HEK293T (cell line): ENCODE measurements around the gene NCKIPSD.

ENCODE experiments used
- CTCF ChIA-PET: fragments of 350-600 bp; formaldehyde crosslinking; extraction: SDS; loops from one replicate; lab custom pipeline; 2021; ENCODE audit warnings: antibody characterized with exemption, inconsistent platforms; lab: Yijun Ruan, JAX
- POLR2A ChIA-PET: fragments of 350-600 bp; formaldehyde crosslinking; extraction: SDS; loops from one replicate; lab custom pipeline; 2020; ENCODE audit warnings: antibody characterized with exemption, inconsistent platforms; lab: Yijun Ruan, JAX
- DNase-seq: peaks from one replicate; pipeline ENCODE4 v3.0.0; 2012; ENCODE audit warnings: mixed read lengths; ENCODE audit errors: extremely low spot score
- ARNT ChIP-seq: fragments of 450-650 bp; IDR thresholded peaks from 2 replicates; pipeline ENCODE4 v1.6.1; 2017; ENCODE audit warnings: mild to moderate bottlenecking
- BHLHE40 ChIP-seq: fragments of 450-650 bp; IDR thresholded peaks from 2 replicates; pipeline ENCODE4 v1.6.1; 2016; ENCODE audit warnings: mild to moderate bottlenecking, moderate library complexity, borderline replicate concordance
- CTBP1 ChIP-seq: fragments of 450-650 bp; IDR thresholded peaks from 2 replicates; pipeline ENCODE4 v1.6.1; 2016; ENCODE audit warnings: borderline replicate concordance
- ELF4 ChIP-seq: fragments of 450-650 bp; IDR thresholded peaks from 2 replicates; pipeline ENCODE4 v1.6.1; 2017; ENCODE audit warnings: antibody characterized with exemption
- FOXA1 ChIP-seq: fragments of 450-650 bp; IDR thresholded peaks from 2 replicates; pipeline ENCODE4 v1.6.1; 2016; ENCODE audit warnings: mild to moderate bottlenecking
- FOXK2 ChIP-seq: fragments of 450-650 bp; IDR thresholded peaks from 2 replicates; pipeline ENCODE4 v1.6.1; 2016; ENCODE audit warnings: mild to moderate bottlenecking
- FOXM1 ChIP-seq: fragments of 450-650 bp; IDR thresholded peaks from 2 replicates; pipeline ENCODE4 v1.6.1; 2017; ENCODE audit warnings: mild to moderate bottlenecking, borderline replicate concordance
- HDGF ChIP-seq: fragments of 450-650 bp; IDR thresholded peaks from 2 replicates; pipeline ENCODE4 v1.6.1; 2017; ENCODE audit warnings: antibody characterized with exemption, borderline replicate concordance
- L3MBTL2 ChIP-seq: fragments of 450-650 bp; conservative IDR thresholded peaks from 2 replicates; pipeline ENCODE4 v1.6.1; 2016; ENCODE audit warnings: mild to moderate bottlenecking
- LEF1 ChIP-seq: fragments of 450-650 bp; IDR thresholded peaks from 2 replicates; pipeline ENCODE4 v1.6.1; 2017; ENCODE audit warnings: mild to moderate bottlenecking, borderline replicate concordance
- NFRKB ChIP-seq: fragments of 450-650 bp; IDR thresholded peaks from 2 replicates; pipeline ENCODE4 v1.6.1; 2016; ENCODE audit warnings: mild to moderate bottlenecking, moderate library complexity
- SP1 ChIP-seq: fragments of 450-650 bp; IDR thresholded peaks from 2 replicates; pipeline ENCODE4 v1.6.1; 2017
- SUZ12 ChIP-seq: fragments of 450-650 bp; IDR thresholded peaks from 2 replicates; pipeline ENCODE4 v1.6.1; 2016; ENCODE audit warnings: mild to moderate bottlenecking
- TARDBP ChIP-seq: fragments of 450-650 bp; IDR thresholded peaks from 2 replicates; pipeline ENCODE4 v1.6.1; 2016
- ZNF384 ChIP-seq: fragments of 450-650 bp; IDR thresholded peaks from 2 replicates; pipeline ENCODE4 v1.6.1; 2016
- TF ChIP-seq, protein P1 (sequence below): fragments of 450-650 bp; IDR thresholded peaks from 2 replicates; pipeline ENCODE4 v1.6.1; 2016

Gene NCKIPSD

DNA sequence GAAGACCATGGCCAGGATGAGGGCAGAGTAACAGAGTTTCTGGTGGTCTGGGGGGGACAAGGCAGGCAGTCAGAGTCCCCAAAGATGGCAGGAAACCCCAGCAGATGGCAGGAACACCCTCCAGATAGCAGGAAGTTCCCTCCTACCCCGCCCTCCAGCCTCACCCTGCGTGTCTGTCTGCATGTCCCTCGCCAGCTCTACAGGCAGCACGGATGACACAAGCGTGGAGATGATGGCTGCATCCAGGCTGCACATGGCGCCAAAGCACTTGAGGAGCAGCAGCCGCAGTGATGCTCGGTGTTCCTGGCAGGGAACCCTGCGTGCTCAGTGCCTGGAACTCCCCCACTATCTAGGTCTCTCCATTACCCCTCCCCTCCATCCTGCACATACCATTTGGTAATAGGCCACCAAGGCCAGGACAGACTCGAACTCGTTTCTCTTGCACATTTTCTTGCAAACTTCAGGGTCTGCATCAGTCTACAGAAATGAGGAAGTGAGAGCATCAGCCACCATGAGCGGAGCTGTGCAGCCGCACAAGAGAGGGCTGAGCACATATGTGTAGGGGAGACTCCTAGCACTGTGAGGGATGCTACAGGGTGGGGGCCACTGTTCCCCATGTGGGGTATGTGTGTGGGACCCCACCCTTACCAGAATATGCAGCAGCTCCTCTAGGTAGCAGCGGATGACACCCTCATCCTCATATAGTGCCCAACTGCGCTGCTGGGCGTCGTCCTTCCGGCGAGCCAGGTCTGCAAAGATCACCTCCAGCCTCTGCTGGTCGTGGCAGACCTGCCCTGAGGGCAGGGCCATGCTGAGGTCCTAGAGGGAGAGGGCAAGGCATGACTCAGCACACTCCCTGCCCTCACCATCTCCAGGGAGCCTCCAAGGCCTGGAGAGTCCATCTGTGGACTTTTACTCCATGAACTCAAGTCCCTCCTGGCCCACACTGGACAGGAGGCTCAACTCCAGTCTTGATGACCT lies 6.0 kb downstream of the NCKIPSD start:
- CTCF ChIA-PET, result no interaction called here
- TF ChIP-seq TARDBP (no peak), ARNT (no peak), ELF4 (no peak), FOXK2 (no peak), BHLHE40 (no peak), FOXA1 (no peak), LEF1 (no peak), ZNF384 (no peak), L3MBTL2 (no peak), NFRKB (no peak), CTBP1 (no peak), FOXM1 (no peak), SP1 (no peak)
- TF ChIP-seq, protein P1, sequence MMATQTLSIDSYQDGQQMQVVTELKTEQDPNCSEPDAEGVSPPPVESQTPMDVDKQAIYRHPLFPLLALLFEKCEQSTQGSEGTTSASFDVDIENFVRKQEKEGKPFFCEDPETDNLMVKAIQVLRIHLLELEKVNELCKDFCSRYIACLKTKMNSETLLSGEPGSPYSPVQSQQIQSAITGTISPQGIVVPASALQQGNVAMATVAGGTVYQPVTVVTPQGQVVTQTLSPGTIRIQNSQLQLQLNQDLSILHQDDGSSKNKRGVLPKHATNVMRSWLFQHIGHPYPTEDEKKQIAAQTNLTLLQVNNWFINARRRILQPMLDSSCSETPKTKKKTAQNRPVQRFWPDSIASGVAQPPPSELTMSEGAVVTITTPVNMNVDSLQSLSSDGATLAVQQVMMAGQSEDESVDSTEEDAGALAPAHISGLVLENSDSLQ, result no peak
- DNase-seq, result no peak
- POLR2A ChIA-PET, result no interaction called here

DNA sequence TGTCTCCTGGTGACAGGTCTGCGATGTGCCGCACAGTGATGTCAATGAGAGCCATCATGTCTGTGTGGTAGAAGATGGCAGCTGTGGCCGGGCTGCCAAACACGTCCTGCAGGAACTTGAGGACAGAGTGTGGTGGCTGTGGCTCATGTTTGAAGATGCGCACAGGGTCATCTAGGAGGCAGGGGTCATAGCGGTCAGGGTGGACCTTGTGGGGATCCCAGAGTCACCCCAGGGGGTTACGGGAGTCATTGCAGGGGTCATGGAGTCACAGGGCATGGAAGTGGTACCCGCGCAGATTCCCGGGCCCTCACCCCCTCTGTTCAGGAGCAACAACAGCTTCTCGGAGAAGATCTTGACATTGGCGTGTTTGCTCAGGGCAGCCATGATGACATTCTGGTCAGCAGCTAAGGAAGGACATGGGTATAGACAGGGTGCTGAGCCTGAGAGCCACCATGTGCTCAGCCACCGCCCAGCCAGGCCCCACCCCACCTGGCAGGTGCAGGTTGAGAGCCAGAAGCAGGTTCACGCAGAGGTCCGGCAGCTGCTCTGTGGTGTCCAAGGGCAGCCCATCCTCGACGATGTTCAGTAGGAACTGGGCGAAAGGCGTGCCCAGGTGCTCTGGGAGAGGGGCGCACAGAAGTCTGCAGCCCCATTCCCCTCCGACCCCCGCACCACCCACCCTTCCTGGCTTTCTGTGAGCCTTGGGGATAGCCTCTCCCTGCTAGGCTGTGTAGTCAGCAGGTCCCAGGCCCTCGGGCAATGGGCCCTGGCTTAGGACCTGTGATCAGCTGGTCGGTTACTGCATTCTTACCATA lies 6.9 kb downstream of the NCKIPSD start:
- ChIA-PET CTCF (no interaction called here), POLR2A (no interaction called here)
- DNase-seq, result no peak
- TF ChIP-seq FOXK2 (no peak), LEF1 (no peak), FOXA1 (no peak), ARNT (no peak), SUZ12 (no peak), ELF4 (no peak), HDGF (no peak)

DNA sequence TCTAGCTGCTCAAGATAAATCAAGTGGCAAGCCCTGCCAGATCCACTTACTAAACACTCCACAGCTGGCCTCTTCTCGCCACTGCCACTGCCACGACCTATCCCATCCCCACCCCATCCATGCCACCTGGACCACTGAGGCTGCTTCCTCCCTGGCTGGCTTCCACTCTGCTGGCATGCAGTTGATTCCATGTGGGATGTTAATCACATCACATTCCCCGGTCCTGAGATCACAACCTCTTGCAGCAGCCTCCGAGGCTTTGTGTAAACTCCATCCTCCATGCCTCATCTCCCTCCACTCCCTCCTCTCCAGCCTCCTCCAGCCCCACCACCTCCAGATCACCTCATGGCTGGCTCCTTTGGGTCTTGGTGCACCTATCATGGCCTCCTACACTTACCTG lies 7.7 kb downstream of the NCKIPSD start:
- TF ChIP-seq LEF1 (no peak), FOXM1 (no peak), FOXK2 (no peak), L3MBTL2 (no peak), BHLHE40 (no peak), SP1 (no peak), FOXA1 (no peak), HDGF (no peak), ZNF384 (no peak), ARNT (no peak), ELF4 (no peak), SUZ12 (no peak), CTBP1 (no peak), NFRKB (no peak), TARDBP (no peak)
- TF ChIP-seq, protein P1, result no peak
- CTCF ChIA-PET, result no interaction called here
- POLR2A ChIA-PET, result no interaction called here
- no peak for DNase-seq

DNA sequence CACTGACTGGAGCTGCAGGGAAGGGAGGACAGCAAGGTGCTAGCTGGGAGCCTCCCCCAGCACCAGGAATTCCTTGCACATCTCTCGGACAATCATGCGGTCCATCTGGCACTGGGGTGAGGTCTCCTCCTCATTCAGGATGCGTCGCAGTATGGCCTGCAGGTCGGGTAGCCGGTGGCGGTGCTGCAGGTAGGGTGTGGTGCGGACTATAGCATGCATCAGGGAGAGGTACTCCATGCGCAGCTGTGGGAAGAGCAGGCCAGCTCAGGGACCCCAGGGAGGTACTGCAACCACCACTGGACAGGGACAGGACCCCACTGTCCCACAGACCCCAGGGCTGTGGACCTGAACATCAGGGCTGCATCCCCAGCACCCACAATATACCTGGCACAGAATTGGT lies 11.2 kb downstream of the NCKIPSD start:
- DNase-seq, result no peak
- ChIA-PET POLR2A (interaction anchor here (3.8 to 4.0 kb wide), 2 partner anchors 11 to 12 kb away, joined by 13 to 35 read pairs; partner anchors contain the start of genes CELSR3 and NCKIPSD), CTCF (interaction anchor here (0.7 to 1.2 kb wide), 3 partner anchors 10 to 12 kb away, joined by 3 to 4 read pairs (median 4); partner anchors contain the start of gene CELSR3)
- TF ChIP-seq NFRKB, result no peak
- TF ChIP-seq SP1, result no peak
- no peak for TF ChIP-seq ARNT
- no peak for TF ChIP-seq ELF4
- no peak for TF ChIP-seq BHLHE40
- no peak for TF ChIP-seq TARDBP
- TF ChIP-seq ZNF384, result no peak
- TF ChIP-seq L3MBTL2, result no peak
- TF ChIP-seq, protein P1, result no peak
- TF ChIP-seq LEF1, result no peak
- no peak for TF ChIP-seq FOXA1
- no peak for TF ChIP-seq FOXM1
- no peak for TF ChIP-seq SUZ12
- TF ChIP-seq FOXK2, result no peak
- no peak for TF ChIP-seq HDGF
- TF ChIP-seq CTBP1, result no peak

DNA sequence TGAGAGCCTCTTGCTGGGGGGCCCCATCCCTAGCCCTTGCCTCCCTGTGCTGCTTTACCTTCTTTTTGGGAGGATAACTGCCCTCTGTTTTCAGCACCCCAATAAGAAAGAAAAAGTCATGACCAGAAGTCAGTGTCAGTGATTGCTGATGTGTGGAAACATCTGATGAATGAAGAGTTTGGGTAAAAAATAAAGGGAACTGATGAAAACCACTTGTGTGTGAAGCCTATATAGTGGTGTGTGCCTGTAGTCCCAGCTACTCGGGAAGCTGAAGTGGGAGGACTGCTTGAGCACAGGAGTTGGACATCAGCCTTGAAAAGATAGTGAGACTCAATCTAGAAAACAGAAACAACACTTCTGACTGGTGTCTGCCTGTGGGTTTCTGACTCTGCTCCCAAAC lies 13.2 kb downstream of the NCKIPSD start:
- ChIA-PET CTCF (no interaction called here), POLR2A (interaction anchor here (1.5 kb wide), 1 partner anchor 9 kb away, joined by 7 read pairs; the partner anchor contains the start of gene CELSR3)
- TF ChIP-seq CTBP1 (no peak), SP1 (no peak), ELF4 (no peak), BHLHE40 (no peak), FOXA1 (no peak), TARDBP (no peak), FOXK2 (no peak), HDGF (no peak), L3MBTL2 (no peak), ZNF384 (no peak), ARNT (no peak), FOXM1 (no peak), NFRKB (no peak), SUZ12 (no peak), LEF1 (no peak)
- TF ChIP-seq, protein P1, result no peak
- DNase-seq, result no peak
